Stimulated activated CD4-positive, alpha-beta T cell treated with anti-CD3 and anti-CD28 coated beads, Interleukin-2, amount 100 ng/mL, for 4 hours (primary cell): ENCODE measurements around the gene CNTD1.

Experiments
- DNase-seq: peaks from one replicate; pipeline ENCODE4 v3.0.0-alpha.2; 2020; ENCODE audit warnings: low read depth

The CNTD1 gene

GRCh38 chr17:42806249-42806648 lies 7.6 kb downstream of the CNTD1 start:
- DNase-seq: no peak

- no peak for DNase-seq
Measured at GRCh38 chr17:42809250-42809649, 10.6 kb downstream of the CNTD1 start.

- DNase-seq: no peak
Measured at GRCh38 chr17:42814633-42815399, 16.2 kb downstream of the CNTD1 start.

GRCh38 chr17:42817866-42818265 lies 19.2 kb downstream of the CNTD1 start:
- DNase-seq: no peak

GRCh38 chr17:42818379-42818778 lies 19.7 kb downstream of the CNTD1 start:
- DNase-seq: no peak

- peak; percentile 42 for DNase-seq
Measured at GRCh38 chr17:42819939-42820535, 21.4 kb downstream of the CNTD1 start.

GRCh38 chr17:42821176-42821575 lies 22.5 kb downstream of the CNTD1 start:
- DNase-seq: no peak

- no peak for DNase-seq
Measured at GRCh38 chr17:42827472-42827871, 28.8 kb downstream of the CNTD1 start.

- no peak for DNase-seq
Measured at GRCh38 chr17:42830971-42831370, 32.3 kb downstream of the CNTD1 start.

GRCh38 chr17:42832213-42832933 lies 33.7 kb downstream of the CNTD1 start:
- DNase-seq: no peak

- peak; percentile 89 for DNase-seq
Measured at GRCh38 chr17:42832934-42833766, 34.5 kb downstream of the CNTD1 start, which contains the start of gene PSME3. PSME3 (plus strand) TSS chr17:42833397; CDS start chr17:42833632, 235 bp downstream.

- DNase-seq: no peak
Measured at GRCh38 chr17:42833767-42834422, 35.2 kb downstream of the CNTD1 start.

GRCh38 chr17:42835732-42836131 lies 37.1 kb downstream of the CNTD1 start:
- DNase-seq: no peak

- no peak for DNase-seq
Measured at GRCh38 chr17:42841975-42842685, 43.5 kb downstream of the CNTD1 start.

- no peak for DNase-seq
Measured at GRCh38 chr17:42843358-42843934, 44.8 kb downstream of the CNTD1 start.

GRCh38 chr17:42844271-42844670 lies 45.6 kb downstream of the CNTD1 start, which contains the start of gene AOC2:
AOC2 (plus strand) TSS chr17:42844580; CDS start chr17:42844627, 47 bp downstream.
- no peak for DNase-seq

GRCh38 chr17:42844761-42845555 lies 46.3 kb downstream of the CNTD1 start:
- DNase-seq: no peak

GRCh38 chr17:42845556-42845917 lies 46.9 kb downstream of the CNTD1 start:
- no peak for DNase-seq

- DNase-seq: no peak
Measured at GRCh38 chr17:42845918-42846593, 47.4 kb downstream of the CNTD1 start.
